ENCODE data around the gene CRB2.

DNA sequence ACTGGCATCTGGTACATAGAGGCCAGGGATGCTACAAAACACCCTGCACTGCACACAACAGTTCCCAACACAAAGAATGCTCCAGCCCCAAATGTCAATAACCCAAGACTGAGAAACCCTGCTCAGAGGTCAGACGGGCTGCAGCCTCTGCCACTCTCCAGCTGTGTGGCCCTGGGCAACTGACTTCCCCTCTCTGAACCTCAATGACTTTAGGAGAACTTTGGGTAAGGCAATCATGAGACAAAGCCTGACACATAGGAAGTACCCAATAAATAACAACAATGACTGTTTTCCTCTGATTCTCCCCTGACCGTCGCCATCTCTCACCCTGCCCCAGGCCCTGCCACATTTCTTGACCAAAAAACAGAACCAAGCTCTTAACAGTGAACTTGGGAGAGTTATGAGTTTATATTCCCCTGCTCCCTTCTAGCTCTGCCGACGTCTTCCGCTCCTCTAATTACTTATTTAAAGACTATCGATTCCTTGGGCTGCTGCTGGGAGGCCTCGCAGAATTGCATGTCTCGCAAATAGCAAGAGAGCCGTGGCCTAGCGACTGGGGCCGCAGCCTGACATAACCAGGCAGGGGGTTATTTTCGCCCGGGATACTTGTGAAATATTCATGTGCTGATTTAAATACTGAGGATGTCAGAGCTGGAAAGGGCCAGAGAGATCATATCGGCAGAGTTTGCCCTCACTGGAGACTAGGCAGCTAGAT is 24.5 kb upstream of the CRB2 start:
- no peak for TF ChIP-seq GATA3 (IDR thresholded peaks at IDR 0.05; ENCODE audit: low read depth, low read length)
- TF ChIP-seq GATA2 (IDR thresholded peaks at IDR 0.05; ENCODE audit: low read depth, low read length), result no peak
